Breast epithelium (tissue), 3 donors: ENCODE measurements around the gene NOD2.

Experiments
- POLR2A ChIP-seq: fragments of 450-650 bp; IDR thresholded peaks from one replicate; pipeline ENCODE4 v1.6.1; 2016; ENCODE audit warnings: antibody characterized with exemption, mild to moderate bottlenecking, moderate library complexity
- TF ChIP-seq, protein P1 (sequence below), 3 donors: fragments of 450-650 bp; IDR thresholded peaks; one replicate each; pipeline ENCODE4 v1.5.1; 2016 to 2017; ENCODE audit warnings: antibody characterized with exemption in 3 of 3, mild to moderate bottlenecking in 3 of 3, moderate library complexity in 3 of 3

DNA sequence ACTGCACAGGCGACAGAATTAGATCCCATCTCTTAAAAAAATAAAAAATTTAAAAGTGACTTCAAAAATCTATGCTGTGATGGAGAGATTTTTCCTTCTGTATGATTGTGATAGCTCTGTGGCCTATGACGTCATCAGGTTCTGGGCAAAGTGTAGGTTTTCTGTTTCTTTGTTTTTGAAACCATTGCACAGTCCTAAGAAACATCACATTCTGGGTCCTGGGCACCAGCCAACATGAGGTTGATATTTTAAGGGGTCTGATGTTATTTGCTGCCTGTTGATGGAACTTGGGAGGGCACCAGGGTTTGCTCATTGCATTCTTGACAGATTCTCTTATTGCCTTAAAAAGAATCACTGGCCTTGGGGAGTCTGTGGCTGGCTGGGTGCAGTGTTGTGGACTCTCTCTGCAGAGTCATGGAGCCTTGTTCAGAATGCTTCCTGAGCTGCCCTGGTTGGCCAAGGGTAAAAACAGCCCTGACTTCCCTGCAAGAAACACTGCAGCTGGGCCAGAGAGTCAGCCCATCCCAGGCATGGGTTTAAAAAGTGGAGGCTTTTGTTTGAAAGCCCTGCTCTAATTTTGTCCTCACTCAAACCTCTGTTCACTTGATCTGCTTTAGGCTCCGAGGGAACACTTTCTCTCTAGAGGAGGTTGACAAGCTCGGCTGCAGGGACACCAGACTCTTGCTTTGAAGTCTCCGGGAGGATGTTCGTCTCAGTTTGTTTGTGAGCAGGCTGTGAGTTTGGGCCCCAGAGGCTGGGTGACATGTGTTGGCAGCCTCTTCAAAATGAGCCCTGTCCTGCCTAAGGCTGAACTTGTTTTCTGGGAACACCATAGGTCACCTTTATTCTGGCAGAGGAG is 38.0 kb downstream of the NOD2 start:
- TF ChIP-seq, protein P1, sequence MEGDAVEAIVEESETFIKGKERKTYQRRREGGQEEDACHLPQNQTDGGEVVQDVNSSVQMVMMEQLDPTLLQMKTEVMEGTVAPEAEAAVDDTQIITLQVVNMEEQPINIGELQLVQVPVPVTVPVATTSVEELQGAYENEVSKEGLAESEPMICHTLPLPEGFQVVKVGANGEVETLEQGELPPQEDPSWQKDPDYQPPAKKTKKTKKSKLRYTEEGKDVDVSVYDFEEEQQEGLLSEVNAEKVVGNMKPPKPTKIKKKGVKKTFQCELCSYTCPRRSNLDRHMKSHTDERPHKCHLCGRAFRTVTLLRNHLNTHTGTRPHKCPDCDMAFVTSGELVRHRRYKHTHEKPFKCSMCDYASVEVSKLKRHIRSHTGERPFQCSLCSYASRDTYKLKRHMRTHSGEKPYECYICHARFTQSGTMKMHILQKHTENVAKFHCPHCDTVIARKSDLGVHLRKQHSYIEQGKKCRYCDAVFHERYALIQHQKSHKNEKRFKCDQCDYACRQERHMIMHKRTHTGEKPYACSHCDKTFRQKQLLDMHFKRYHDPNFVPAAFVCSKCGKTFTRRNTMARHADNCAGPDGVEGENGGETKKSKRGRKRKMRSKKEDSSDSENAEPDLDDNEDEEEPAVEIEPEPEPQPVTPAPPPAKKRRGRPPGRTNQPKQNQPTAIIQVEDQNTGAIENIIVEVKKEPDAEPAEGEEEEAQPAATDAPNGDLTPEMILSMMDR (IDR thresholded peaks at IDR 0.05) = no peak
- TF ChIP-seq POLR2A = no peak
